Prostate gland (tissue), 2 donors: ENCODE results near the gene NTM.

Experiments used
- POLR2A ChIP-seq: fragments of 450-650 bp; IDR thresholded peaks from one replicate; pipeline ENCODE4 v1.6.1; 2016; ENCODE audit warnings: antibody characterized with exemption, mild to moderate bottlenecking
- POLR2AphosphoS5 ChIP-seq: sonication (generic); formaldehyde crosslinking; IDR thresholded peaks from one replicate; pipeline ENCODE4 v1.6.1; 2017; ENCODE audit warnings: antibody characterized with exemption
- TF ChIP-seq, protein P1 (sequence below), 4 experiments: fragments of 200-600 bp in 2 of 4; fragments of 450-650 bp in 2 of 4; sonication (generic) in 2 of 4; IDR thresholded peaks; 1 replicate in 3 of 4; 2 replicates in 1 of 4; pipeline ENCODE4 v1.5.1; 2016 to 2019; ENCODE audit warnings: antibody characterized with exemption in 4 of 4, mild to moderate bottlenecking in 2 of 4, moderate library complexity in 2 of 4

DNA sequence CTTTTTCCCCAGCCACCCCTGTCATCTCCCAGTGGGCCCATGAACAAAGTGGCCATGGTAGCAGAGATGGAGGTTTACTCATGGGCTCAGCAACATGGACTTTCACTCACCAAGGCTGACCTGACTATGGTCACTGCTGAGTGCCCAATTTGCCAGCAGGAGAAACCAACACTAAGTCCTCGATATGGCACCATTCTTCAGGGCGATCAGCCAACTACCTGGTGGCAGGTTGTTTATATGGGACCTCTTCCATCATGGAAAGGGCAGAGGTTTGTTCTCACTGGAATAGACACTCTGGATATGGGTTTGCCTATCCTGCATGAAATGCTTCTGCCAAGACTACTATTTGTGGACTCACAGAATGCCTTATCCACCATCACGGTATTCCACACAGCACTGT is 1009.1 kb downstream of the NTM start:
- TF ChIP-seq, protein P1, sequence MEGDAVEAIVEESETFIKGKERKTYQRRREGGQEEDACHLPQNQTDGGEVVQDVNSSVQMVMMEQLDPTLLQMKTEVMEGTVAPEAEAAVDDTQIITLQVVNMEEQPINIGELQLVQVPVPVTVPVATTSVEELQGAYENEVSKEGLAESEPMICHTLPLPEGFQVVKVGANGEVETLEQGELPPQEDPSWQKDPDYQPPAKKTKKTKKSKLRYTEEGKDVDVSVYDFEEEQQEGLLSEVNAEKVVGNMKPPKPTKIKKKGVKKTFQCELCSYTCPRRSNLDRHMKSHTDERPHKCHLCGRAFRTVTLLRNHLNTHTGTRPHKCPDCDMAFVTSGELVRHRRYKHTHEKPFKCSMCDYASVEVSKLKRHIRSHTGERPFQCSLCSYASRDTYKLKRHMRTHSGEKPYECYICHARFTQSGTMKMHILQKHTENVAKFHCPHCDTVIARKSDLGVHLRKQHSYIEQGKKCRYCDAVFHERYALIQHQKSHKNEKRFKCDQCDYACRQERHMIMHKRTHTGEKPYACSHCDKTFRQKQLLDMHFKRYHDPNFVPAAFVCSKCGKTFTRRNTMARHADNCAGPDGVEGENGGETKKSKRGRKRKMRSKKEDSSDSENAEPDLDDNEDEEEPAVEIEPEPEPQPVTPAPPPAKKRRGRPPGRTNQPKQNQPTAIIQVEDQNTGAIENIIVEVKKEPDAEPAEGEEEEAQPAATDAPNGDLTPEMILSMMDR (IDR thresholded peaks at IDR 0.05): no peak
- TF ChIP-seq POLR2A (no peak), POLR2AphosphoS5 (no peak)
